GM21360 (cell line): ENCODE data around the gene WRNIP1.

Source experiments
- ATAC-seq: cut with Tn5 transposase; IDR thresholded peaks from one replicate; pipeline ENCODE4 v1.9.1; 2021; ENCODE audit warnings: mild to moderate bottlenecking, moderate library complexity; ENCODE audit not compliant: unreplicated experiment

WRNIP1 gene

GRCh38 chr6:2831392-2831791 is 66.2 kb downstream of the WRNIP1 start:
- no peak for ATAC-seq

- ATAC-seq, result no peak
Observed at GRCh38 chr6:2834262-2834661, 69.1 kb downstream of the WRNIP1 start.
